Measurements from ENCODE around the gene CHD2. TPM values are rescaled to one million over a fixed set of nuclear protein-coding genes. Genes with fewer than 3 reads are reported as not detected.

The CHD2 gene
- total and polyA plus RNA-seq, 4 donors: 39.4 to 547 (median 76.3) TPM

GRCh38 chr15:93007994-93008393, 107.9 kb downstream of the CHD2 start:
- Histone ChIP-seq H3K9me3 (ENCODE audit: control insufficient read depth in 4 of 4, insufficient read depth in 3 of 4, low read length in 3 of 4) (peaks cover 0 to 2% (median 0%) of the 10 kb centered on the region in 4 donors), H3K27me3 (ENCODE audit: control insufficient read depth in 3 of 3, insufficient read depth in 3 of 3, low read length in 2 of 3) (no peaks in the 10 kb centered on the region), H3K4me3 (no peak overlapping the region), H3K9ac (ENCODE audit: insufficient read depth in 1 of 2, low read length in 2 of 2) (no peak overlapping the region), H3K36me3 (ENCODE audit: control insufficient read depth in 4 of 4, insufficient read depth in 4 of 4, low read length in 4 of 4) (peaks cover 44 to 83% (median 60%) of the 10 kb centered on the region in 4 donors), H3K4me1 (ENCODE audit: control insufficient read depth in 5 of 5, insufficient read depth in 5 of 5, low read length in 5 of 5) (no peaks in the 10 kb centered on the region), H3K27ac (ENCODE audit: low read depth in 1 of 2, low read length in 1 of 2) (no peak overlapping the region)
- TF ChIP-seq CTCF (IDR thresholded peaks at IDR 0.05; ENCODE audit: control extremely low read depth, extremely low read depth): no peak
- WGBS, 2 donors: 95 to 99% methylated on average over 3 of the region's 3 CpGs
- no peak for DNase-seq
- no peak for ATAC-seq (ENCODE audit: insufficient read depth, low FRiP score)

- no peak for TF ChIP-seq CTCF (IDR thresholded peaks at IDR 0.05; ENCODE audit: control extremely low read depth, extremely low read depth)
- Histone ChIP-seq H3K4me3 (no peak overlapping the region), H3K27ac (ENCODE audit: low read depth in 1 of 2, low read length in 1 of 2) (no peak overlapping the region), H3K9me3 (ENCODE audit: control insufficient read depth in 4 of 4, insufficient read depth in 3 of 4, low read length in 3 of 4) (peaks cover 0 to 2% (median 0%) of the 10 kb centered on the region in 4 donors), H3K36me3 (ENCODE audit: control insufficient read depth in 4 of 4, insufficient read depth in 4 of 4, low read length in 4 of 4) (peaks cover 49 to 78% (median 70%) of the 10 kb centered on the region in 4 donors), H3K9ac (ENCODE audit: insufficient read depth in 1 of 2, low read length in 2 of 2) (no peak overlapping the region), H3K4me1 (ENCODE audit: control insufficient read depth in 5 of 5, insufficient read depth in 5 of 5, low read length in 5 of 5) (no peaks in the 10 kb centered on the region), H3K27me3 (ENCODE audit: control insufficient read depth in 3 of 3, insufficient read depth in 3 of 3, low read length in 2 of 3) (no peaks in the 10 kb centered on the region)
- WGBS, 2 donors: 93 to 95% methylated on average over 1 of the region's 1 CpG
- no peak for ATAC-seq (ENCODE audit: insufficient read depth, low FRiP score)
- no peak for DNase-seq
Measured at GRCh38 chr15:93012786-93013185, 112.7 kb downstream of the CHD2 start.

GRCh38 chr15:93017526-93017925, 117.4 kb downstream of the CHD2 start:
- H3K27ac ChIP-seq (ENCODE audit: low read depth in 1 of 2, low read length in 1 of 2): no peak overlapping the region

More at GRCh38 chr15:93017526-93017925, 117.4 kb downstream of the CHD2 start:
- ATAC-seq (ENCODE audit: insufficient read depth, low FRiP score) (no peak), DNase-seq (no peak)
- no peak overlapping the region for H3K9ac ChIP-seq (ENCODE audit: insufficient read depth in 1 of 2, low read length in 2 of 2)
- peaks cover 56 to 85% (median 69%) of the 10 kb centered on the region in 4 donors for H3K36me3 ChIP-seq (ENCODE audit: control insufficient read depth in 4 of 4, insufficient read depth in 4 of 4, low read length in 4 of 4)
- 43 to 77% methylated on average over 6 of the region's 6 CpGs for WGBS, 2 donors
- H3K9me3 ChIP-seq (ENCODE audit: control insufficient read depth in 4 of 4, insufficient read depth in 3 of 4, low read length in 3 of 4): no peaks in the 10 kb centered on the region
- H3K27me3 ChIP-seq (ENCODE audit: control insufficient read depth in 3 of 3, insufficient read depth in 3 of 3, low read length in 2 of 3): no peaks in the 10 kb centered on the region
- TF ChIP-seq CTCF (IDR thresholded peaks at IDR 0.05; ENCODE audit: control extremely low read depth, extremely low read depth): no peak
- no peaks in the 10 kb centered on the region for H3K4me1 ChIP-seq (ENCODE audit: control insufficient read depth in 5 of 5, insufficient read depth in 5 of 5, low read length in 5 of 5)
- no peak overlapping the region for H3K4me3 ChIP-seq
